CD4-positive, alpha-beta T cell treated with Interleukin-17A for 4 hours (primary cell): ENCODE measurements around the gene PYDC2.

Experiments used
- DNase-seq: peaks from one replicate; pipeline ENCODE4 v3.0.0-alpha.2; 2020; ENCODE audit warnings: mixed read lengths

Gene PYDC2

DNA sequence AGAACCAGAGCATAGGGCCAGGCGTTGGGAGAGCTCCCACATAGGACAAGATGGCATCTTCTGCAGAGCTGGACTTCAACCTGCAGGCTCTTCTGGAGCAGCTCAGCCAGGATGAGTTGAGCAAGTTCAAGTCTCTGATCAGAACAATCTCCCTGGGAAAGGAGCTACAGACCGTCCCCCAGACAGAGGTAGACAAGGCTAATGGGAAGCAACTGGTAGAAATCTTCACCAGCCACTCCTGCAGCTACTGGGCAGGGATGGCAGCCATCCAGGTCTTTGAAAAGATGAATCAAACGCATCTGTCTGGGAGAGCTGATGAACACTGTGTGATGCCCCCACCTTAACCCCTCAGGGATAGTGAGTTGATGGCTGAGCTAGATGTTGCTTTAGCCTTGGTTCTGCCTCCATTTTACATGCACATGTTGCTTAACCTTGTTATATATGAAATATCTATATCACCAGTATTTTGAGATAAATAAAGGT is at the start of gene PYDC2:
PYDC2 (plus strand) TSS at position 51 of the 483 bp plus-strand sequence; CDS start at position 51, 0 bp downstream.
- DNase-seq: no peak

DNA sequence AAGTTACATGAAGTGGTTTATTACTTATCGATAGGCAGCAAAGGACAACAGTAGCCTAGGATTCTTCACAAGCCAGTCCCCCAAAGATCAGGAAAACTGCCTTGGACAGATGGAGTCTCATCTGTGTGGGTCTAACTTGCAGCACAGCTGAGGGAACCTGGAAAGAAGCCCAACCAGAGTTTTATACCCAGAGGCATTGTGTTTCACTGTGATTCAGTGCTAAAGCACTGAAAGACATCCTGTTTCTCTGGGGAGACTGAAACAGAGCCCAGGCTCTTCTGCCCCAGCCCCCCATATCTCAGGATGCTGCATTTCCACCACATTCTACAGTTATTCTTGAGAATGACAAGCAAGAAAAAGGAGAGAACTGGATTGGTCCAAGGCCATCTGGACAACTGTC is 48.2 kb upstream of the PYDC2 start:
- DNase-seq: no peak

DNA sequence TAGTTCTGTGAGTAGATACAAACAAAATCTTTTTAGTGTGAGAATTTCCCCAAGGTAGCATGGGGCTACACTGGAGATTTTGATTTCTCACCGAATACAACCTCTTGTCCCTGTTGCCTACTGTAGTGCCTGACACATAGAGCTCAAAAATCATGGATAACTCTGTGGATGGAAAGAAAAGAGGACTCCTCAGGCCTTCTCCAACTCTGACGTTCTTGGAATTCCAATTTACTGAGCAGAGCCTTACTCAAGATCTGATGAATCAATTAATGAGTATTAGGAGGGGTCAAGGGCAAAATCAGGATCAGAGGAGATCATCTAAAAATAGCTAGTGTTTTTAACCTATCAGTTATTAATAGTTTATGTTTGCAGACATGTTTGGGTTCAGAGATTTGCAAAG is 46.7 kb upstream of the PYDC2 start:
- DNase-seq: no peak

DNA sequence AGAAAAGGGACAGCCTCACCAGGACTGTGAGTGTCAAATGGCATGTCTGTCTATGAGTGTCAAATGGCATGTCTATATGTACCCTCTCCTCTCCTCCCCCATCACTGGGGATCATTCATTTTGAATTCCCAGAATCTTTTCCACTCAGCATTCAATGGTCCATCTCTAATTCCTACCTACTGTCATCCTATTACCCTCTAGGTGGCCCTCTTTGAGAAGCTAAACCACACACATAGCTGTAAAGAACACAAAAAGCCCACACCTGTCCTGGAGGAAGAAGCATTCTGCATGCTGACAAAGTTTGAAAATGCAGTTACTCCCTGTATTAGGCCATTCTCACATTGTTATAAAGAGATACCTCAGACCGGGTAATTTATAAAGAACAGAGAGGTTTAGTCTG is 46.2 kb upstream of the PYDC2 start:
- no peak for DNase-seq

DNA sequence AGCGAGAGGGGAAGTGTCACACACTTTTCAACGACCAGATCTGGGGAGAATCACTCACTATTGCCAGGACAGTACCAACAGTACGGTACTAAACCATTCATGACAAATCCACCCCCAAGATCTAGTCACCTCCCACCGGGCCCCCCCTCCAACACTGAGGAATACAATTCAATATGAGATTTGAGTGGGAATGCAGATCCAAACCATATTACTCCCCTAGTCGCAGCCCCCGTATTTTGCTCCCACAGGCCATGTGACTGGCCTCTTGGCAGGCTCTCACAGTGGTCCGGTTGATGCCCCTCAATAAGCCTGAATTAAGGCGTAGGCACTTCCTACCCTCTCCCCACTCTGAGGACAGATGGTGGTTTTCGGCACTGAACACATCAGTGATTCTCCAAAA is 45.4 kb upstream of the PYDC2 start:
- DNase-seq: no peak

DNA sequence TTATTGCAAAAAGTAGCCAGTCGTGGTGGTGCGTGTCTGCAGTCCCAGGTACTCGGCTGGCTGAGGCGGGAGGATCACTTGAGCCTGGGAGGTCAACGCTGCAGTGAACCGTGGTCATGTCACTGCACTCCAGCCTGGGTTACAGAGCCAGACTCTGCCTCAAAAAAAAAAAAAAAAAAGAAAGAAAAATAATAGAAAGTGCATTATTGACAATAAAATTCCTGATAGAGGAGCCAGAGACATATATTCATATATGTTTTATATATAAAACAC is 43.6 kb upstream of the PYDC2 start:
- DNase-seq: no peak

DNA sequence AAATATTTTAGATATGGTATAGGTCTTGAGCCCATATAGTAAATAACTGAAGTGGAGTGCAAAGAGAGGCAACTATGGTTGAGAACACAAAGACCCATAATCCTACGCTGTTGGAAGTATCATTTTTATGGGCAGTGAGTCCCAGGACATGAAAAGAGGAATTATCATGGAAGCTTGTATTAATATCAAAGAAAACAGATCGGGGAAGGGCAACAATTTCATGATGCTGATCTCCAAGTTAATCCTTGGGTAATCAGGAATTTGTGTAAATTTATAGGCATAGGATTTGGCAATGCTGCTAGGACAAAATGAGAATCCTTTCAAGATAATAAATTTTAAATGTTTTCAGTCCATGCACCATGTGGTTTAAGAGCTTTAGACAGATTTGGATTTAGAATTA is 40.2 kb upstream of the PYDC2 start:
- DNase-seq: no peak

DNA sequence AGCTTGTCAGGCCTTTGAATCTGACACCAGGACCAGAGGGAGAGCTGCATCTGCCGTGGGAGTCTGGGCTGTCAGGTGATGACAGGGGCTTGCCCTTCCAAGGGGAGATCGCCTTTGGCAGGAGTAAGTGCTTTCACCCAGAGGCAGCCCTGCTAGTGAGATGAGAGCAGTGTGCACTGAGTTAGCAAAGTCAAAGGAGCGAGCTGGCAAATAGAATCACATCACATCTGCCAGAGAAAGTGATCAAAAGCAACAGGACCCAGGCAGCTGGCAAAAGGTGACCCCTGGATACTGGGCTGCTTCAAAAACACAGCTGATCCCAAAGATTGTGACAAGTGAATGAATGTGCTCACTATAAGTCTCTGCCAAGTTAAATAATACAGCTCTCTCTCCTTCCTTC is 36.1 kb upstream of the PYDC2 start:
- no peak for DNase-seq

DNA sequence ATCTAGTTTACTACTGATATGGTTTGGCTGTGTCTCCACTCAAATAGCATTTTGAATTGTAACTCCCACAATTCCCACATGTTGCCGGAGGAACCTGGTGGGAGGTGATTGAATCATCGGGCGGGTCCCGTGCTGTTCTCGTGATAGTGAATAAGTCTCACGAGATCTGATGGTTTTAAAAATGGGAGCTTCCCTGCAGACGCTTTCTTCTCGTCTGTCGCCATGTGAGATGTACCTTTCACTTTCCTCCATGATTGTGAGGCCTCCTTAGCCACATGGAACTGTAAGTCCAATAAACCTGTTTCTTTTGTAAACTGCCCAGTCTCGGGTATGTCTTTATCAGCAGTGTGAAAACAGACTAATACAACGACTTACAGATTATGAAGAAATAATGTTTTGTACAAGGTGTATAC is 35.6 kb upstream of the PYDC2 start:
- no peak for DNase-seq

DNA sequence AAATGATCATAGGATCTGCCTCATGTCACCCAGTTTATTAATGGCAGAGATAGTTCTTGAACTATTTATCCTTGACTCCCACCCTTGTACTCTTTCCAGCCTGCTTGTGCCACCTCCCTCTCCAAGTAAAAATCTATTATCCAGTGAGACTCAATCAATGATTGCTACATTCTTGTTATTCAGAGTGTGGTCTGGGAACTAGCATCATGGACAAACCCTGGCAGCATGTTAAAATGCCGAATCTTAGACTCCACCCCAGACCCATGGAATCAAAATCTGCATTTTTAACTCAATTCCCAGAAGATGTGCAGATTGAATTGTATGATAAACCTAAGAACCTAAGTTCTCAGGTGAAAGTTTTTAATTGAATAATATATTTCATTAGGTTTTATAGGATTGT is 34.7 kb upstream of the PYDC2 start:
- DNase-seq: no peak

DNA sequence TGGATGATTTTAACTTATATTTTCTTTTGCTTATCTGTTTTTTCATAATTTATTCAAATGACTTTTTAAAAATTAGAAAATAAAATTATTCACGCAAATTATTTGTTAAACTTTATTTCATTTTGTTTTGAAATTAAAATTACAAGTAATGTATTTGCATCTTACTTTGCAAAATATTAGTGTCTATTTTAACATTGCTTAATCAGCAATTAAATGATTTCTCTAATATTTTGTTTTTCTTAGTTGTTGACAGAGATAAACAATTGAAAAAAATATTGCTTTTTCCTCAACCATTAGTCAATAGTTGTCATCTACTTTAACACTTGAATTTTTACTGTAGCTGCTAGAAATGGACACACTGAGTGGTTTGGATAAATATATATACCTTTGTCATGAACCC is 32.8 kb upstream of the PYDC2 start:
- DNase-seq: no peak

DNA sequence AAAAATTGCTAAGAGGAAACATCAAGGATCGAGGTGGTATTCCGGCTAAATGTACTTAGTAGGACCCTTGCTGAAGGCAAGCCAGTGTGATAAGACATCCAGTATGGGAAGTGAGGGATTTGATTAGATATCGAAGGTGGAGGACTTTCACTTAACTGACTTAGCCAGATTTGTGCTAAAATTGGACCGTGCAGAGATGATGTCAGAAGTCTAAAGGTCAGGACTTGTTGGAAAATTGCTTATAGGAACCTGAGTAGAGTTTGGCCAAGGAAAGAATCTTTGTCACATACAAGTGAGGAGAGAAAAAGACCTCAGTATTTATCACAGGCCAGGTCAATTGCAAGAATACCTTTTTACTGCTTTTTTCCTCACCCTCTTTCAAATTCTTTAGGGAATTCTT is 30.9 kb upstream of the PYDC2 start:
- DNase-seq: no peak

DNA sequence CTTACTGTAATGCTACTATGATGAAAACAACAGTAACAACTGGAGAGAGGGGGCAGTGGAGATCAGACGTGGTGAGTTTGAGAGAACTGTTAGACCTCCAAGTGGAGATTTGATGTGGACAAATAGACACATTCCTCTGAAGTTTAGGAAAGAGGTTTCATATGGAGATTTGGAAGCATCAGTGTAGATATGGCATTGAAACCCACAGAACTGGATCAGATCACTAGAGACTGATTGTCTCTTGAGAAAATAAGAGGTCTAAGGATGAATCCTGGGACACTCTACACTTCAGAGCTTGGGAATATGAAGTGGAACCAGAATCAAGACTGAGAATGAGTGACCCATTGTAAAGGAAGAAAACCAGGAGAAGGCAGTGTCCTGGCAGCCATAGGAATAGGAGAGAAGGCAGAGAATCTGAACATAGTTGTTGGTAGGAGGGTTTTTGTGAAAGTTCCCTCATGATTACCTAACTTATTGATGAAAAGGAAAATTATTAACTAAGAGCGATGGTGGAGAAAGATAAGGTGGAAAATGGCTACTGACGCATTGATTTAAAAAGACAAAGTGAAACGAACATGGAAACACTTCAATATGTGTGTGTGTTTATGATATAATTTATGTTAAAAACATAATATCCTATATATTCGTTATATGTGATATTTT is 29.7 kb upstream of the PYDC2 start:
- DNase-seq: no peak

DNA sequence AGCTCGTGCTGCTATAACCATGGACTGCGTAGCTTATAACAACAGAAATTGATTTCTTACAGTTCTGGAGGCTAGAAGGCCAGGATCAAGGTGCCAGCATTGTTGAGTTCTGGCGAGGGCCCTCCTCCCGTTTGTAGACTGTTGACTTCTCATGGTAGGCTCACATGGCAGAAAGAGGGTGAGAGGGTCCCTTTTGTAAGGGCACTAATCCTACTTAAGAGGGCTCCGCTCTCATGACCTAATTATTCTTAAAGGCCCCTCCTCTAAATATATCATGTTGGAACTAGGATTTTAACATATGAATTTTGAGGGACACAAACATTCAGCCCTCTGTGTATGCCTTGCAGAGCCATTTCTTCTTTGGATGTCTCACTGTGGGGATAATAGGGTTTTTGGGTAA is 28.8 kb upstream of the PYDC2 start:
- no peak for DNase-seq

DNA sequence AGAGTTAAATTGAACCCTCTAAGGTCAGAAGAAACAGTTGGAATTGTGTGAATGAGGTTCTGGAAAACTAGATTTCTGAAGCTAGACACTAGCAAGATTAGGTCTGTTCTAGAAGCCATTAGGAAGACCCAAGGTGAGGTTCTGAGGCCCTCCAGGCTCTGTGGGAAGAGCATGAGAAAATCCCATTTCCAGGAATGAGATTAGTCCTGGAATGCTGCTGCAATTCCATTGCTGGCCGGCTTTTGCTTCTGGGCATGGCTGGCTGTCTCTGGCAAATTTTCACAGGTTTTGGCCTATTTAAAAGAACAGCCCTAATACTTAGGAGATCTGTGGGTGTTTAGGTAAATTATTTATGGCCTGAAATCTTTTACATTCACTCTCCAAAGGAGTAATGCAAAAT is 26.9 kb upstream of the PYDC2 start:
- DNase-seq: no peak

DNA sequence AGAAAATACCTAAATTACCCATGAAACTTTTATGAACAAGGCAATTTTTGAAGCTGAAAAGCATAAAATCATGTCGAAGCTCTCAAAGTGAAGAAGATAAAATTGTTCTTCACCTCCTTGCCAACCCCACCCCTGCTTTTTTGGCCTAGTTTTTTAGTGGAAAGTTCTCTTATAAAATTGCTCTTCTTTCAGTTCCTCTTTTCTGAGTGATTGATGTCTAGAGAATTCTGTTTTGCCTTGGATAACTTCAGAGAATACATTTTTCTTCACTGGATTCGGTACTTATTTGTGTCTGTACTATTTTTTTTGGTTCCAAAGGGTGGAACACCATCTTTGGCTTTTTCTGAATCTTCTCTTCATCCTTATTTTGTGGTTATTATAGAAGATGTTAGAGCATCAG is 25.0 kb upstream of the PYDC2 start:
- DNase-seq: no peak

DNA sequence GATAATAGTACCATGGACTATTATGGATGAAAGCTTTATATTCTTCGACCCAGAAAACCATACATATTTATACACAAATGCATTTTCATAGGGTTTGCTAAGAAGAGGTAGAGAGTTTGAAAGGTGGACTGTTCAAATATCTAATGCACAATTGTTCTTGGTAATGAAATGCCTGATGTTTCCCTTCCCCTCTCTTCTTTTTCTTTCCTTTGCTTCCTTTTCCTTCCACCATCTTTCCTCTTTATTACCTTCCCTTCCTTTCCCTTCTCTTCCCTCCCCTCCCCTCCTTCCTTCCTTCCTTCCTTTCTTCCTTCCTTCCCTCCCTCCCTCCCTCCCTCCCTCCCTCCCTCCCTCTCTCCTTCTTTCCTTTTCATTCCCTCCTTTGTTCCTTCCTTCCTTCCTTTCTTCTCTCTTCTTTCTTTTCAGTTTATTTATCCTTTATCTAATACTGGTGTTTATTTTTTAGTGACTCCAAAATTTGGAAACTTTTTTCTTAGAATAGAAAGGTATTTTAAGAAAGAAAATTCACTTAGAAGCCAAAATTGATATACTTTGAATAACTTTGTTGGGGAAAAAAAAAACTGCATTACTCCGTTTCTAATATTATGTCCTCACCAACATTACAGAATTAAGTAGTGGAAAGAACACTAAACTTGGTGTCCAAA is 22.7 kb upstream of the PYDC2 start:
- DNase-seq: no peak

DNA sequence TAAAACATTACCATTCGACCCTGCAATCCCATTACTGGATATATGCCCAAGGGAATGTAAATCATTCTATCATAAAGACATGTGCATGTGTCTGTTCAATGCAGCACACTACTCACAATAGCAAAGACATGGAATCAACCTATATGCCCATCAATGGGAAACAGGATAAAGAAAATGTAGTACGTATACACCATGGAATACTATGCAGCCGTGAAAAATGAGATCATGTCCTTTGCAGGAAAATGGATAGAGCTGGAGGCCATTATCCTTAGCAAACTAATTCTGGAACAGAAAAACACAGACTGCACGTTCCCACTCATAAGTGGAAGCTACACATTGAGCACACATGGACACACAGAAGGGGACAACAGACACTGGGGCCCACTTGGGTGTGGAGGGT is 20.4 kb upstream of the PYDC2 start:
- no peak for DNase-seq

DNA sequence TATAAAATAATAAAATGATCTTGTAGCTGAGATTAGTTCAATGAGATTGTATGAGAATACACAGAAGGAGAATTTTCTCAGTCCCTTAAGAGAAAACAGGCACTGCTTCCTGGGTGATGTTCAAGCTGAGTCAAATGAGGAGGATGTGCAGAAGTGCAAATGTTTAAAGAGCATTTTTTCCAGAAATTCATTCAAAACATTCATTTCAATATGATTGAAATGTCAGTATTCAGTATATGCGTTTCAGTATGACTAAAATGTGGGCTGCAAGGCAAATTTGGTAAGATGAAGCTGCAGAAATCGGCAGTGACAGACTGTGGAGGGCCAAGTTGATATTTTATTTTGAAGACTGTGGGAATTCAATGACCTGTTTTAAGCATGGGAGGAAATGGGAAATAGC is 19.3 kb upstream of the PYDC2 start:
- DNase-seq: no peak

DNA sequence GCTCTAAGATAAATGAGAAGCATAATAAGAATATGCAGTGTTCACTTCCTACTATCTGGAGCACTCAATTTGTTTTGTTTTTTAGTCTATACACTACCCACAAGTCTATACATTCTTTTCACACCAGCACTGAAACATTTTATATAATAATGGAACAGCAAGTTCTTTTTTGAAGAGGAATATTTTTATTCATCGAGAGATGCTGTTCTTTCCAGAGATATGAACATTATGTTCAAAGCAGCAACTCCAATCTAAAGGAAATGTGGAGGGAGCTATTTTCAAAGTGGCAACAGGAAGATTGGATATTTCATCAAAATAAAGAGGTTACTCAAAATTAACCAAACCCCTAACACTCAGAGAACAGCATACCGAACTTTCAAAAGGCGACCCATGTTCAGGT is 16.4 kb upstream of the PYDC2 start:
- DNase-seq: no peak

DNA sequence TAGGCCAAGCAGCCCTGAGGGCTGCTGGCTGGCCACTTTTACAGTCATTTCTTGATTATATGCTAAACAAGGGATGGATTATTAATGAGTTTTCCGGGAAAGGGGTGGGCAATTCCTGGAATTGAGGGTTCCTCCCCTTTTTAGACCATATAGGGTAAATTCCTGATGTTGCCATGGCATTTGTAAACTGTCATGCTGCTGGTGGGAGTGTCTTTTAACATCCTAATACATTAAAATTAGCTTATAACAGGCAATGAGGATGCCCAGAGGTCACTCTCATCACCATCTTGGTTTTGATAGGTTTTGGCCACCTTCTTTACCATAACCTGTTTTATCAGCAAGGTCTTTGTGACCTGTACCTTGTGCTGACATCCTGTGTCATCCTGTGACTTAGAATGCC is 11.7 kb upstream of the PYDC2 start:
- DNase-seq: no peak

DNA sequence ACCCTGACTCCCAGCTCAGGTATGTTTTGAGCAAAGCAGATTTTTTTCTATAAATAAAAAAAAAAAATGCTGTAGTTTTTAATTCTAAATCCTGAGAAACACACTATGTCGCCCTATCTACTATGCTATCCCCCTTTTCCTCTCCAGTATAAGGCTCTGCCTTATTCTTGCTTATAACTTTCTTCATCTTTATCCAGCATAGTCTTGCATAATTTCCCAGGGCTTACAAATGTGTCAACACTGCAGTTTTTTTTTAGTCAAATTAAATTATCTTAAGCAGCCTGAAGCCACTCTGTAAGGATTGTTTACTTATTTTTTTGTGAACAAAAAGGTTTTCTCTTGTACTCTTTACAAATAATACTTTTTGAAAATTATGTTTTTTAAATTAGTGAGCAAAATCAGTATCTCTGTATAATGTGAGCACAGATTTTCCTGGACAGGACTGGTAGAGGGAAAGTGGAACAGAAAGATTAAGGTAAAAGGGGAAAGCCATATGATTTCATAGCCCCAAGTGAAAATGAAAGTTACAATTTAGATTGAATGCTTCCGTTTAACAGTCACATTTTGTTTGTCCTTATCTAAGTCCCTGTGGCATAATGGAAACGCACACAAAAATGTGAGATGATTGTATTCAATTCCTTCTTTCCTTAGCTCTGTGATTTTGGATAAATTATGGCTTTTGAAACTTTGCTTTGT is 5.6 kb upstream of the PYDC2 start:
- no peak for DNase-seq

DNA sequence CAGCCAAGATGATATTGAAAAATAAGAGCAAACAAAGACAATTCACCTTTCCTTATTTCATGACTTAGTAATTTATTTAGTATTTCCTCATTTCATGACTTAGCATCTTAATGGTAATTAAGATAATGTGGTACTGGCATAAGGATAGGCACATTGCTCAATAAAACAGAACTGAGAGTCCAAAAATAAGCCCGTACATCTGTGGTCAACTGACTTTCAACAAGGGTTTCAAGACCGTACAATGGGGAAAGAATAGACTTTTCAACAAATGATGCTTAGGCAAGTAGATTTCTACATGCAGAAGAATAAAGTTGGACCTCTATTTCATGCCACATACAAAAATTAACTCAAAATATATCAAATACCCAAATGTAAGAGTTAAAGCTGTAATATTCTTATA is 603 bp upstream of the PYDC2 start:
- DNase-seq: no peak

DNA sequence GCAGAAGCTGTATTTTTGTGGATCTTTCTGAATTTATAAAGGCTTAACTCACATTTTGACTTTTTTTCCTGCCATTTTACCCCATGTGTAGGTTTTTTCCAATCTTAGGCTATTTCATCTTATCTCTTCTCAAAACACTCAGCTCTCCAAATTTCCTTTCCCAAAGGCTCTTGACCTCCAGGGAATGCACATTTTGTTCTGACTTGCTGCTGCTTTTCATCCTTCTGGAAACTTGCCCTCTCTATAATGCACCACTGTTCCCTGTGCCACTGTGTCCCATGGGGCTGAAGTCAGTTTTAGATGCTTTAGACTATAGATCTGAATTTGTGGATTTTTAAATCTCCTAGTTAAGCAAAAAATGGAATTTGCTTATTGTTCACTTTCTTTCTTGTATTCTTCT is 9.1 kb downstream of the PYDC2 start:
- DNase-seq: no peak

DNA sequence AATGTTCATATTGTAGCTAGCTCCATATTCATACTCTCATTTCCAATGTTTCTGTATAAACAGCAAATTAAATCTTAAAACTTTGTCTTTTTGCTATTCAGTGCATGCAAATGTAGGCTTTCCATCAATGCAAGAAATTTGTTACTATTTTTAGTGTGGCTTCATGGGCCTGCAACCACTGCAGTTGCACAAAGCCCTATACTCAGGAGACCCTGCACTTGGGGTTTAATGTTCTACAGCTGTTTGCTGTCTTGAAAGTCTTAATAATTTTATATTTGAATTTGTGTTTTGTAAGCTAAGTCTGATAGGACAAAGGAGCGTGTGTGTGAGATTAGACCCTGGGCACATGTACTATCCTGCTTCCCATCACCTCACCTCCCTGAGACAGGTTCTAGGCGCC is 9.6 kb downstream of the PYDC2 start:
- DNase-seq: no peak
